Parathyroid adenoma (tissue), 2 donors: ENCODE results near the gene CNTNAP2.

ENCODE experiments used
- H2AFZ ChIP-seq: fragments of 300-600 bp; sonication (generic); one replicate; pipeline ENCODE4 v1.7.0; 2017; ENCODE audit warnings: antibody characterized with exemption, mild to moderate bottlenecking
- H3K27ac ChIP-seq: fragments of 300-600 bp; sonication (generic); one replicate; pipeline ENCODE4 v1.7.0; 2017
- H3K27me3 ChIP-seq: fragments of 300-600 bp; sonication (generic); one replicate; pipeline ENCODE4 v1.7.0; 2017; ENCODE audit warnings: low read length; ENCODE audit not compliant: control insufficient read depth, insufficient read depth
- H3K36me3 ChIP-seq: fragments of 300-600 bp; sonication (generic); one replicate; pipeline ENCODE4 v1.7.0; 2017; ENCODE audit warnings: low read length; ENCODE audit not compliant: control insufficient read depth, insufficient read depth
- H3K4me1 ChIP-seq: fragments of 300-600 bp; sonication (generic); one replicate; pipeline ENCODE4 v1.7.0; 2017; ENCODE audit warnings: control low read depth
- H3K4me2 ChIP-seq: fragments of 300-600 bp; sonication (generic); one replicate; pipeline ENCODE4 v1.7.0; 2017; ENCODE audit warnings: low read length
- H3K4me3 ChIP-seq: fragments of 300-600 bp; sonication (generic); one replicate; pipeline ENCODE4 v1.7.0; 2017; ENCODE audit warnings: low read depth, low read length
- H3K79me2 ChIP-seq: fragments of 300-600 bp; sonication (generic); one replicate; pipeline ENCODE4 v1.7.0; 2017; ENCODE audit warnings: control low read depth
- H3K9ac ChIP-seq: fragments of 300-600 bp; sonication (generic); one replicate; pipeline ENCODE4 v1.7.0; 2017; ENCODE audit warnings: mild to moderate bottlenecking
- H3K9me3 ChIP-seq: fragments of 300-600 bp; sonication (generic); one replicate; pipeline ENCODE4 v1.7.0; 2017; ENCODE audit warnings: low read length; ENCODE audit not compliant: control insufficient read depth
- TF ChIP-seq, protein P1 (sequence below): fragments of 300-600 bp; sonication (generic); IDR thresholded peaks from one replicate; pipeline ENCODE4 v1.7.0; 2017; ENCODE audit warnings: antibody characterized with exemption, mild to moderate bottlenecking
- donor health status: primary hyperparathyroidism.

Gene CNTNAP2

GRCh38 chr7:147915781-147916180 lies 1799.2 kb downstream of the CNTNAP2 start:
- Histone ChIP-seq H3K9me3 (no peaks in the 10 kb centered on the region), H2AFZ (no peak overlapping the region), H3K36me3 (no peaks in the 10 kb centered on the region), H3K79me2 (no peaks in the 10 kb centered on the region), H3K4me2 (no peak overlapping the region), H3K4me1 (no peaks in the 10 kb centered on the region), H3K4me3 (no peak overlapping the region), H3K9ac (no peak overlapping the region), H3K27me3 (no peaks in the 10 kb centered on the region), H3K27ac (no peak overlapping the region)
- TF ChIP-seq, protein P1, sequence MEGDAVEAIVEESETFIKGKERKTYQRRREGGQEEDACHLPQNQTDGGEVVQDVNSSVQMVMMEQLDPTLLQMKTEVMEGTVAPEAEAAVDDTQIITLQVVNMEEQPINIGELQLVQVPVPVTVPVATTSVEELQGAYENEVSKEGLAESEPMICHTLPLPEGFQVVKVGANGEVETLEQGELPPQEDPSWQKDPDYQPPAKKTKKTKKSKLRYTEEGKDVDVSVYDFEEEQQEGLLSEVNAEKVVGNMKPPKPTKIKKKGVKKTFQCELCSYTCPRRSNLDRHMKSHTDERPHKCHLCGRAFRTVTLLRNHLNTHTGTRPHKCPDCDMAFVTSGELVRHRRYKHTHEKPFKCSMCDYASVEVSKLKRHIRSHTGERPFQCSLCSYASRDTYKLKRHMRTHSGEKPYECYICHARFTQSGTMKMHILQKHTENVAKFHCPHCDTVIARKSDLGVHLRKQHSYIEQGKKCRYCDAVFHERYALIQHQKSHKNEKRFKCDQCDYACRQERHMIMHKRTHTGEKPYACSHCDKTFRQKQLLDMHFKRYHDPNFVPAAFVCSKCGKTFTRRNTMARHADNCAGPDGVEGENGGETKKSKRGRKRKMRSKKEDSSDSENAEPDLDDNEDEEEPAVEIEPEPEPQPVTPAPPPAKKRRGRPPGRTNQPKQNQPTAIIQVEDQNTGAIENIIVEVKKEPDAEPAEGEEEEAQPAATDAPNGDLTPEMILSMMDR = no peak

DNA sequence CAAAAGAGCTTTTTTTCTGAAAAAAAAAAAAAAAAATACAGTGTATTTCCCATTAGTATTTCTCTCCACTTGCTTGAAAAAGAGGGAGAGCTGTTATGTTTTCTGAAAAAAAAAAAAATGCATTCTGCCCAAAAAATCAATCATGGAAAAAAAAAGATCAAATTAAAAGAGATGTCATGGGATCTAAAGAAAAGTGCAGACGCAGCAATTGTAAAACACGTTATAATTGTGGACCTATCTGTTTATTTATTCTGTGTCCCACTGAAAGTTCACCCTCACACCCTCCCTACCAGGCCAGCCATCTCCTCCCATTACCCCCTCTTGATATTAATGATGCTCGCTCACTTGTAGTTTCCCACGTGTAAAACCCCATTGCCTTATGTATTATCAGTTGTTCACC lies 1800.0 kb downstream of the CNTNAP2 start:
- Histone ChIP-seq H3K36me3 (no peaks in the 10 kb centered on the region), H3K9me3 (no peaks in the 10 kb centered on the region), H3K9ac (no peak overlapping the region), H3K79me2 (no peaks in the 10 kb centered on the region), H3K27ac (no peak overlapping the region), H3K4me1 (no peaks in the 10 kb centered on the region), H3K27me3 (no peaks in the 10 kb centered on the region), H3K4me2 (no peak overlapping the region), H2AFZ (no peak overlapping the region), H3K4me3 (no peak overlapping the region)
- TF ChIP-seq, protein P1 = no peak

DNA sequence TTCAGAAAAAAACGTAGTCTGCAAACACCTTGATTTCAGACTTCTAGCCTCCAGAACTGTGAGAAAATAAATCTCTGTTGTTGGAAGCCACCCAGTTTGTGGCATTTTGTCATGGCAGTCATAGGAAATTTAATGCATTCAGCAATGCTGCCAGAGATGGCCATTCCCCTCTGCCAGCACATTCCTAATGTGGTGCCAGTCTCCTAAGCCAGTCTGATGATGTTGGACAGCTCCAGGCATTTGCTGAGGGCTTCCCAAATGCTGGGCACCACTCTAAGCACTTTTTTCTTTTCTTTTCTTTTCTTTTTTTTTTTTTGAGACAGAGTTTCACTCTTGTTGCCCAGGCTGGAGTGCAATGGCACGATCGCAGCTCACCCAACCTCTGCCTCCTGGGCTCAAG lies 1807.2 kb downstream of the CNTNAP2 start:
- no peak overlapping the region for H2AFZ ChIP-seq
- TF ChIP-seq, protein P1 = no peak
- H3K27me3 ChIP-seq = no peaks in the 10 kb centered on the region
- no peaks in the 10 kb centered on the region for H3K9me3 ChIP-seq
- H3K27ac ChIP-seq = no peak overlapping the region
- no peak overlapping the region for H3K4me3 ChIP-seq
- H3K9ac ChIP-seq = no peak overlapping the region
- no peaks in the 10 kb centered on the region for H3K36me3 ChIP-seq
- H3K4me2 ChIP-seq = no peak overlapping the region
- no peaks in the 10 kb centered on the region for H3K4me1 ChIP-seq
- H3K79me2 ChIP-seq = no peaks in the 10 kb centered on the region

DNA sequence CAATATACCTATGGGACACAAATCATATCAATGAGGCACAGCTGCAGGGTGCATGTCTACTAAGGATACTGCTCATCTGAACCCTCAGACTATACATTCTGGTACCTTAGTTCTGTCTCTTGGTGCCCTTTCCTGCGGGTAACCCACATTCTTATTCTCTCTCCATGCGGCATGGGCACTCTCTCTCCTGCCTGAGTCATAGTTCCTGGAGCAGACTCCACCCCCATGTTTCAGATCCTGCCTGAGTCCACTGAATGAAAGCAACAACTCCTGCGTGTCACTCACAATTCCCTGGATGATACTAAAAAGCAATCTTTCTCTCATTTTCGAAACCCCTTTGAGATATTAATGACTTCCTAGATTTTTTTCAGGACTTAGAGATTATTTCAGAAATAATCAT lies 1820.8 kb downstream of the CNTNAP2 start:
- no peaks in the 10 kb centered on the region for H3K36me3 ChIP-seq
- H3K9ac ChIP-seq = no peak overlapping the region
- H3K27me3 ChIP-seq = no peaks in the 10 kb centered on the region
- H3K9me3 ChIP-seq = no peaks in the 10 kb centered on the region
- H3K4me3 ChIP-seq = no peak overlapping the region
- TF ChIP-seq, protein P1 = no peak
- H3K4me1 ChIP-seq = no peaks in the 10 kb centered on the region
- H3K79me2 ChIP-seq = no peaks in the 10 kb centered on the region
- no peak overlapping the region for H3K4me2 ChIP-seq
- H2AFZ ChIP-seq = no peak overlapping the region
- H3K27ac ChIP-seq = no peak overlapping the region

- Histone ChIP-seq H2AFZ (no peak overlapping the region), H3K27ac (no peak overlapping the region), H3K36me3 (no peaks in the 10 kb centered on the region), H3K4me2 (no peak overlapping the region), H3K9ac (no peak overlapping the region), H3K4me1 (no peaks in the 10 kb centered on the region), H3K79me2 (no peaks in the 10 kb centered on the region), H3K27me3 (no peaks in the 10 kb centered on the region), H3K4me3 (no peak overlapping the region), H3K9me3 (no peaks in the 10 kb centered on the region)
- TF ChIP-seq, protein P1 = no peak
Observed at GRCh38 chr7:147941381-147941780, 1824.8 kb downstream of the CNTNAP2 start.
